HL-60 (cell line): Measurements from ENCODE around the gene TANGO2.

Experiments used
- POLR2AphosphoS5 ChIP-seq: IDR thresholded peaks from 2 replicates; pipeline ENCODE4 v1.6.1; 2012; ENCODE audit warnings: low read depth
- TF ChIP-seq, protein P1 (sequence below): IDR thresholded peaks from one replicate; pipeline ENCODE4 v1.5.1; 2011; ENCODE audit warnings: low read length, control low read depth, inconsistent platforms; ENCODE audit not compliant: insufficient read depth

DNA sequence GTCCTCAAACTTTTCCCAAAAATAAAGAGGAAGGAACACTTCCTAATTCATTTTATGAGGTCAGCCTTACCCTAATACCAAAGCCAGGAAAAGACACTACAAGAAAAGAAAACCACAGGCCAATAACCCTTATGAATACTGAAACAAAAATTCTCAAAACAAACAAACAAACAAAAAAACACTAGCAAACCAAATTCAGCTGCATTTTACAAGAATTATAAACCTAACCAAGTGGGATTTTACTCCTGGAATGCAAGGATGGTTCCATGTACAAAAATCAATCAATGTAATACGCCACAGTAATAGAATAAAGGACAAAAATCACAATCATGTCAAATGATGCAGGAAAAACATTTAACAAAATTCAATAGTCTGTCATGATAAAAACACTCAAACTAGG is 17.6 kb upstream of the TANGO2 start:
- TF ChIP-seq, protein P1, sequence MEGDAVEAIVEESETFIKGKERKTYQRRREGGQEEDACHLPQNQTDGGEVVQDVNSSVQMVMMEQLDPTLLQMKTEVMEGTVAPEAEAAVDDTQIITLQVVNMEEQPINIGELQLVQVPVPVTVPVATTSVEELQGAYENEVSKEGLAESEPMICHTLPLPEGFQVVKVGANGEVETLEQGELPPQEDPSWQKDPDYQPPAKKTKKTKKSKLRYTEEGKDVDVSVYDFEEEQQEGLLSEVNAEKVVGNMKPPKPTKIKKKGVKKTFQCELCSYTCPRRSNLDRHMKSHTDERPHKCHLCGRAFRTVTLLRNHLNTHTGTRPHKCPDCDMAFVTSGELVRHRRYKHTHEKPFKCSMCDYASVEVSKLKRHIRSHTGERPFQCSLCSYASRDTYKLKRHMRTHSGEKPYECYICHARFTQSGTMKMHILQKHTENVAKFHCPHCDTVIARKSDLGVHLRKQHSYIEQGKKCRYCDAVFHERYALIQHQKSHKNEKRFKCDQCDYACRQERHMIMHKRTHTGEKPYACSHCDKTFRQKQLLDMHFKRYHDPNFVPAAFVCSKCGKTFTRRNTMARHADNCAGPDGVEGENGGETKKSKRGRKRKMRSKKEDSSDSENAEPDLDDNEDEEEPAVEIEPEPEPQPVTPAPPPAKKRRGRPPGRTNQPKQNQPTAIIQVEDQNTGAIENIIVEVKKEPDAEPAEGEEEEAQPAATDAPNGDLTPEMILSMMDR: no peak
- TF ChIP-seq POLR2AphosphoS5: no peak
